T-helper 22 cell (primary cell): ENCODE results near the gene DRAXIN.

ENCODE experiments used
- DNase-seq: peaks from one replicate; pipeline ENCODE4 v3.0.0-alpha.2; 2020; ENCODE audit warnings: low read depth

DRAXIN gene

DNA sequence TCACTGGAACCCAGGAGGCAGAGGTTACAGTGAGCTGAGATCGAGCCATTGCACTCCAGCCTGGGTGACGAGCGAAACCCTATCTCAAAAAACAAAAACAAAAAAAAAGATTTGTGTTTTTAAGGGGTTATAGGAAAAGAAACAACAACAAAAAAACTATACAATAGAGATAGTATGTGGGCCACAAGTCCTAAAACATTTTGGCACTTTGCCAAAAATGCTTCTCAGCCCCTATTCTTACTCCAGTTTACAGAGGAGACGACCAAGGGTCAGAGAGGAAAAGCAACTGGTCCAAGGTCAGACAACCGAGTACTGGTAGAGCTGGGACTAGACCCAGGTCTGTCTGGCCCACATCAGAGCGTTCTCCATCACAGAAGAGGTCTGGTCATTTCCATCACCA, 33.9 kb upstream of the DRAXIN start:
- DNase-seq, result no peak

DNA sequence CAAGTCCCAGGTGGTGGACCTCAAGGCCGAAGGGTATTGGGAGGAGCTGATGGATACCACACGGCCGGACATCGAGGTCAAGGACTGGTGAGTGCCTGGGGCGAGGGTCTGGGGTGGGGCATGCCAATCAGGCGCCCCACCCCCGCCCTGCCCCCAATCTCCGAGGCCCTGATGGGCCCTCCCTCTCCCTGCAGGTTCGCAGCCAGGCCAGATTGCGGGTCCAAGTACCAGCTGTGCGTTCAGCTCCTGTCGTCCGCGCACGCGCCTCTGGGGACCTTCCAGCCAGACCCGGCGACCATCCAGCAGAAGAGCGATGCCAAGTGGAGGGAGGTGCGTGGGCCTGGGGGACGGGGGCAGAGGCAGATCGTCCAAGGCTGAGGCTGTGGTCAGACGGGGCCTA, 33.0 kb upstream of the DRAXIN start:
- no peak for DNase-seq

DNA sequence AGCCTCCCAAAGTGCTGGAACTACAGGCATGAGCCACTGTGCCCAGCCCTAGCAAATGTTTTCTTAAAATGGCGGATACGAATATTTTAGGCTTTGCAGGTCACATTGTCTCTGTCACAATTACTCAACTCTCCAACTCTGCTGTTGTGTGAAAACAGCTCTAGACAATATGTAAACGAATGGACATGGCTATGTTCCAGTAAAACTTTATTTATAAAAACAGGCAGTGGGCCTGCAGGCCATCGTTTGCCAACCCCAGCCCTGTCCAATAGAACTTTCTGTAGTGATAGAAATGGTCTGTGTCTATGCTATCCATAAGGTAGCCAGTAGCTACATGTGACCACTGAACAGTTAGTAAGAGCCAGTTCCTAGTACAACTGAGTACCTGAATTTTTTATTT, 31.8 kb upstream of the DRAXIN start:
- no peak for DNase-seq

DNA sequence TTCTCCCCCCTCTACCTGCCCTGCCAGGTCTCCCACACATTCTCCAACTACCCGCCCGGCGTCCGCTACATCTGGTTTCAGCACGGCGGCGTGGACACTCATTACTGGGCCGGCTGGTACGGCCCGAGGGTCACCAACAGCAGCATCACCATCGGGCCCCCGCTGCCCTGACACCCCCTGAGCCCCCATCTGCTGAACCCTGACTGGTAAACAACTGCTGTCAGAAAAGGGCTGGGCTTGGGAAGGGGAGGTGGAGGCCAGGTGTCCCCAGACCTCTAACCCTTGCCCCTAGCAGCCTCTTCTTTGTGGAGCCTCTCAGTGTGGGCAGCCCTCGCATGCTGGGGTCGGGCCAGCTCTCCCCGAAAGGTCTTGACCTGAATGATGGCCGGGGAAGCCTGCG, 30.4 kb upstream of the DRAXIN start:
- no peak for DNase-seq

DNA sequence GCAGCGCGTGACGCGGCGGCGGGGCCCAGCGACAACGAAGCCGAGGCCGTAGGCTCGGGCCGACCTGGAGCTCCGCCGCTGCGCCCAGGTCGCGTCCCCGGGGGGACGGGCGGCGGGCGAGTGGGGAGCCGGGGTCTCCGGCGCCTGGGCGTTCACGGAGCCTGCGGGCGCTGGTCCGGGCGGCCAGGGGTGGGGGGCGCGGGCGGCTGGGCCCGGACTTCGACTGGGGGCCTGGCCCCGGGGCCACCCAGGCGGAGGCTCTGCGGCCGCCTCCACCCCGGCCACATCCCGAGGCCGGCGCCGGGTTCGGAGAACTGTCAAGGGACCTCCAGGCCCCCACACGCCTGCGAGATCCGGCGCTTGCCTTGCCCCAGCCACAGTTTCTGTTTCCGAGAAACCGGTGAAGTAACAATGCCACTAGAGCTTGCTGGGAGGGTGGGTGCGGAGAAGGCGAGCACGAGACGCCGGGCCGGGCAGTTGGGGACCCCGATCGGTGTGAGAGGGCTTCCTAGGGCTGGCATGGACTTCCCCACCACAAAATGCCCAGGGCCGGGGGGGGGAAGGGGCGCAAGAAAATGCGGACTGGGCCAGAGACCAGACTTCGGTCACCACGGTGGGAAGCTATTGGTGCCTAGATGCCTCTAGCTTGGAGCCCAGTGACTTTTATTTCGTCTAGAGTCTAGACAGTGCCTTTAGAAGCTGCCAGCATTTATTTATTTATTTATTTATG, 27.0 kb upstream of the DRAXIN start:
- no peak for DNase-seq

DNA sequence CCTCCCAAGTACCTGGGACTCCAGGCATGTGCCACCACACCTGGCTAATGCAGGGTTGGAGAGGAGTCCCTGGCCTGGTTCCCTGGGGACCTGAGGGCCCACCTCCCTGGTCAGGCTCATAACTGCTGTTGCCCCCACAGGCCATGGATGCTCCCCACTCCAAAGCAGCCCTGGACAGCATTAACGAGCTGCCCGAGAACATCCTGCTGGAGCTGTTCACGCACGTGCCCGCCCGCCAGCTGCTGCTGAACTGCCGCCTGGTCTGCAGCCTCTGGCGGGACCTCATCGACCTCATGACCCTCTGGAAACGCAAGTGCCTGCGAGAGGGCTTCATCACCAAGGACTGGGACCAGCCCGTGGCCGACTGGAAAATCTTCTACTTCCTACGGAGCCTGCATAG, 23.0 kb upstream of the DRAXIN start:
- no peak for DNase-seq

DNA sequence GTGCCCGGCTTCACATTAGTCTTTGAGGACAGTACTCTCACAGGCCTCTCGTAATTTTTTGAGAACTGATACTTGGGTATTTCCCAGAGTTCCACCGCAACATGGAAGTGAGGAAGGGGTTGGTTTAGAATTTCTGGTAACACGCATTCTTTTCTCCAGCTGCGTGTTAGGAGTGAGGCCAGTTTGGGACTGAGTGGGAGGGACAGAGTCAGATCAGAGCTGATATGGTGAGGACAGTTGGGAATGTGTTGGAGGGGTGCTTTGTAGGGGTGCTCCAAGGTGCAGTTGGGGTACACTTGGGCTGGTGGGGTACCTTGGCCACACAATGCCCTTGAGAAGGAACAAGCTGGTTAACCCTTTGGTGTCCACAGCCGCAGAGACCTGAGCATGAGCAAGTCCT, 20.8 kb upstream of the DRAXIN start:
- DNase-seq, result no peak

DNA sequence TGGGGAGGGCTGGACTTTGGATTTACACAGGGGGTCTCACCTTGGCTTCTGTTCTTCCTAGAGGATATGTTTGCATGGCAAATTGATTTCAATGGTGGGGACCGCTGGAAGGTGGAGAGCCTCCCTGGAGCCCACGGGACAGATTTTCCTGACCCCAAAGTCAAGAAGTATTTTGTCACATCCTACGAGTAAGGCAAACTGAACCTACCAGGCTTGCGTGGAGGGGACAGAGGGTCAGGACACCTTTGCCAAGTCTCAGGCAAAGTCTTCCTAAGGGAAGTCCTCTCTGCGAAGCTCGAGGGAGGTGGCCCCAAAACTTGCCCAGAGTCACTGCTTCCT, 20.3 kb upstream of the DRAXIN start:
- DNase-seq, result no peak

DNA sequence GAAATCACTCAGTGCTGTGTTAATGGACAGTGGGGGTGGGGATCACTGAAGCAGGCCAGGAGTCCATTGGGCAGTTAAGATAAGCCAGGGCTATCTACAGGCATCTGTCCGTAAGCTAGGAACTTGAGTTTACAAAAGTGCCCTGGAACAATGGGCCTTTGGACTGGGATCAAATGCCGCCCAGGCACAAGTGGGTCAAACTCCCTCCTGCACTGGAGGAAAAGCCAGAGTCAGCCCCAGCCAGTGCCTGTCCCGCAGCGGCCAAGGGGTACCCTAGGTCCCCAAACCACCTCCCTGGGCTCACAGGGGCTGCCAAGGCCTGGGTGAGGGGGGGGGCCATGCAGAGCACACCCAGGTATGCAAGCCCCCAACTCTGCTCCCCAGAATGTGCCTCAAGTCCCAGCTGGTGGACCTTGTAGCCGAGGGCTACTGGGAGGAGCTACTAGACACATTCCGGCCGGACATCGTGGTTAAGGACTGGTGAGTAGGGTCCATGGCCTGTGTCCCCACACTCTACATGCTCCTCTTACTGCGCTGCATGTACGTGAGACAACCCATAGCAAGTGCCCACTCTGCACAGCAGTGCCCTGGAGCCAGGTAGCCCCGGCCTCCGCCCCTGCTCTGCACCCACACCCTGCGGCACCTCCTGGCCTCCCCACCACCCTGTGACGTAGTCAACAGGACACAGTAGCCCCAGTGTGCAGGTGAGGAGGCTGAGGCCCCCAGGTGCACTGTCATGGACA, 19.8 kb upstream of the DRAXIN start:
- no peak for DNase-seq

DNA sequence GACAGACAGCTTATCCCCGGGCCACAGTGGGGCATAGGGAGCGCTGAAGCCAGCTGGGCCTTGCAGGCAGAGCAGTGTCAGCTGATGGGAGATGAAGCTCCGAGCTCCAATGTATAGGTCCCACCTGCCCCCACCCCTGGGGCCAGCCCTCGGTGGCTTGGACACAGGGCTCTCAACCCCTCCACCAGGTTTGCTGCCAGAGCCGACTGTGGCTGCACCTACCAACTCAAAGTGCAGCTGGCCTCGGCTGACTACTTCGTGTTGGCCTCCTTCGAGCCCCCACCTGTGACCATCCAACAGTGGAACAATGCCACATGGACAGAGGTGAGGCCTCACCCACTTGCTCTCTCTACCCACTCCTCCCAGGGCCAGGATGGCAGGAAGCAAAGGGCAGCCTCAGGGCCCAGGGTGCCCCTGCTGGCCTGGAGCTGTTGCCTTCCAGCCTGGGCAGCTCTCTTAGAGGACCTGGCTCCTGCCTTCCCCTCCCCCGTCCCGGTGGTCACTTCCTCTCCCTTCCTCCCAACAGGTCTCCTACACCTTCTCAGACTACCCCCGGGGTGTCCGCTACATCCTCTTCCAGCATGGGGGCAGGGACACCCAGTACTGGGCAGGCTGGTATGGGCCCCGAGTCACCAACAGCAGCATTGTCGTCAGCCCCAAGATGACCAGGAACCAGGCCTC, 18.3 kb upstream of the DRAXIN start:
- DNase-seq, result no peak

DNA sequence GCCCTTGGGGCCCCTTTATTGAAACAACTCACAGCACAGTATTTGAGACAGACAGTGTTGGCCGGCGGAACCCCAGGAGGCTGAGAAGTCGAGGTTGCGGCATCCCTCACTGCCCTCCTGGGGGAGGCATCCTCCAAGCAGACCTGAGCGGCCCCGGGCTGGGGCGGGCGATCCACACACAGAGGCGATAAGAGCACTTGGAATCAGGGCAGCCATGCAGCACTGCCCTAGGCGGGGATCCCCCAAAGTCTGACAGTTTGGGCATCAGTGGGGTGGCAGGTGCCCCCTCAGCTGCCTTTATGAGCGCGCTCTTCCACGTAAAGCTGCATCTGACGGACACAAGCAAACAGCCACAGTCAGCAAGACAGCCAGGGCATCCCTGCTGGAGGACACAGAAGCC, 17.0 kb upstream of the DRAXIN start:
- no peak for DNase-seq

DNA sequence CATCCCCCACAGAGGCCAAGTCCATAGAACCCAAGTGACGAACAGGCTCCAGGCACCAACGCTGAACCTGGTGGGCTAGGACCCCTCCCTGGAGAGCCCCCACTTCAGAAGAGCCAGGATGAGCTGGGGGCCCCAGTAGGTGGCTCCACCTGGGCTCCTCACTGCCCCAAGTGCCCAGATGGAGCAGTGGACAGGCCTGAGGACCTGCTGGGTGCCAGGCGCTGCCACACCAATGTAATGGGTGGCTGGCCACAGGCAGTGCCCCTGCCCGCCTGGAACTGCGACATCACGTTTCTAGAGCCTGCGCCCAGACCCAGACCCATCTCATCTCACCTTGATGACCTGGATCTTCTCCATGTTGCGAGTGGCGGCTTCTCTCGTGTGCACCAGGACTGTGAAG, 16.2 kb upstream of the DRAXIN start:
- no peak for DNase-seq

DNA sequence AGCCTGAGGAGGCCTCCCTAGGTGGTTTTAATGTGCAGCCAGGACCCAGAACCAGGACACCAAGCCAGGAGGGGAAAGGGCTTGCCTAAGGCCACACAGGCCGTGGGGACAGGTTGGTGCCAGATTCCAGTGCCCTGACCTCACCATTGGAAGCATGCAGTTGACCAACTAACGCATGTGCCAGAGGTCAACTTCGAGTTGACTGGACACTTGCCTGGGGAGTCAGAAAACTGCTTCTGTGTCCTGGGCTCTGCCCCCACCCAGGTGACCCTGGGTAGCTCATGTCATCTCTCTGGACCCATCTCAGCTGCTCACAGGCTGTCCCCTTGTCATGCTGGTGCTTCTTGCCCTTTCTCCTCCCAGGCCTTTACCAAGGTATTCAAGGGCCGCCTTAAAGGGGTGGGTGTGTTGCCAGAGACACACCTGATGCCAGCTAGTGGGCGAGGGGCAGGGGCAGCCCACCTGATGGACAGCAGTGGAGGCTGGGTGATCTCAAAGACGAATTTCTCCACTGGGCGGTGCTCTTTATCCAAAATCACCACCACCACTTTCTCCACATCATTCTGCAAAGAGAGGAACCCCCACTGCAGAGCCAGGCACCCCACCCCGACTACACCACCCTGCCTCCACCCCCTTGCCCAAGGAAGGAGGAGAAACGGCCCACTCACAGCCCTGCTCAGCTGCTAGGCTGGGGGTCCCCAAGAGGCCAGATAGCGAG, 15.0 kb upstream of the DRAXIN start:
- DNase-seq, result no peak

DNA sequence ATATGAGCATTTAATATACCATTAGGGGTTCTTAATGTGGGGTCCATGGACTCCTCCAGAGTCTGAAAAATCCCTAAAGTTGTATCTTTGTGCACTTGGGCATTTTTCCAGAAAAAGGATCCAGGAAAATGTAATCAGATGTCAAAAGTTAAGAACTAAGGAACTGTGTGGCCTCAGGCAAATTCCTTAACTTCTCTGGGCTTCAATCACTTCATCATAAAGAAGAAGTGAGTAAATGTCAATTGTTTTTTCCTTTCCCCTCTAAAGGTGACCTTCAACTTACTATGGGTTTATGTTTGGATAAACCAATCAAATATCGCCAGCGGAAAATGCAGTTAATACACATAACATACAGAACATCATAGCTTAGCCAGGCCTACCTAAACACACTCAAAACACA, 13.1 kb upstream of the DRAXIN start:
- DNase-seq, result no peak

DNA sequence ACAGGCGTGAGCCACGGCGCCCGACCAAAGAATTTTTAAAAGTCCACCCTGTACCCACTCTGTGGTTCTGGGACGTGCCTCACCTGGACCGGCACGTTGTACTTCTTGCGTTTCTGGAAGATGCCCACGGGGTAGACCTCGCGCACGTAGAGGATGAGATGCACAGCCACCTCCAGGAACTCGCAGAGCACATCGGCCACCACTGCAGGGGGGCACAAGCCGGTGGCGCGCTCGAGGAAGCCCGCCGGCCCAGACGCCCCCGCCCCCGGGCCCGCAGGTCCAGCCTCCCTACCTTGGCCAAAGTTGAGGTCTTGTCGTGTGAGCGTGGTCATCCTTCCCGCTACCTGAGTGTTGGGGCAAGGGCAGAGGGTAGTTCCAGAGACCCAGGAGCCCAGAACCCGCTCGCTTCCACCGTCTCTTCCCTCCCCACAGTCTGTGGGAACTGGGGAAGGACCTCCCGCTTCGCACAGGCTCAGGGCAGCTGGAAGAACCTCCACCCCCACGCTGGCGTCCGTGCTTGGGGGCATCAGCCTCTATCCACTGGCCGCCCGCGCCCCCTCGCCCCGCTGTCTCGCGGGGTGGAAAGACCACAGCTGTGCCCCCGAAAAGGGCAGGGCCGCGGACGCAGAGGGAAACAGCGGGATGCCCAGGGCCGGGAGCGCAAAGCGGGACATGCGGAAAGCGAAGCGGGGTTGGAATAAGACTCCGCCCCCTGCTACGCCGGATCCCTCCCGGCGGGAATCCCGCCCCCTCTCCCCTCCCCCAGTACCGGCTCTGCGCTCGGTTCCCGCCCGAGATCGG, 11.0 kb upstream of the DRAXIN start:
- DNase-seq, result no peak

DNA sequence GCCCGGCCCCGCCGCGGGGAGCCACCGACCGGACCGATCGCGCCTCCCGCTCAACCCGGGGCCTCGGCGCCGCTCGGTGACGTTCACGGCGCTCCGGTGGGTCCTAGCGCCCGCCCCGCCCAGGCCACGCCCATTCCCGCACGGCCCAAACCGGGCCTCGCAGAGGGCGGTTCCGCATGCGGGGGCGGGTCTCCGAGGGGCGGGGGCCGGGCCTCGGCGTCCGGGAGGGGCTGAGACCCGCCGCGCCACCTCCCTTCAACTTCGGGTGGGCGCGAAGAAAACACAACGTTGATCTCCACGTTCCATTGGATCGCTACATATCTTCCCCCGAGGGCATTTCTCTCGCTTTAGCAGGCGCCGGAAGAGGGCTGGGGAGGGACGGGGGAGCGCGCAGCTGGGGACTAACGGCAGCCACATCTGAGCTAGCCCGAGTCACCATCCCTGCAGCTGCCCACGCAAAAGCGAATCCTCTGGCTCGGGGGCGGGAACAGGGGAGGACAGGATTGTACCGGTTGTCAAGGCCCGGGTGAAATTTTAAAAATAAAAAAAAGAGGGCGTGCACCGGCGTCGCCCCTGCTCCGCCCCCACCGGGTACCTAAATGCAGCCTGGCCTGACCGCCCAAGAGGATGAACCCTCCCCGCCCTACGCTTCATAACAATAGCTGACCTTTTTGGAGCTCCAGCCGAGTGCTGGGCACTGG, 10.3 kb upstream of the DRAXIN start, which contains the start of gene MAD2L2:
MAD2L2 (minus strand) TSS at position 78 of the 701 bp plus-strand sequence. CDS start 547 bp downstream, outside the sequence.
- peak; percentile 86 for DNase-seq

DNA sequence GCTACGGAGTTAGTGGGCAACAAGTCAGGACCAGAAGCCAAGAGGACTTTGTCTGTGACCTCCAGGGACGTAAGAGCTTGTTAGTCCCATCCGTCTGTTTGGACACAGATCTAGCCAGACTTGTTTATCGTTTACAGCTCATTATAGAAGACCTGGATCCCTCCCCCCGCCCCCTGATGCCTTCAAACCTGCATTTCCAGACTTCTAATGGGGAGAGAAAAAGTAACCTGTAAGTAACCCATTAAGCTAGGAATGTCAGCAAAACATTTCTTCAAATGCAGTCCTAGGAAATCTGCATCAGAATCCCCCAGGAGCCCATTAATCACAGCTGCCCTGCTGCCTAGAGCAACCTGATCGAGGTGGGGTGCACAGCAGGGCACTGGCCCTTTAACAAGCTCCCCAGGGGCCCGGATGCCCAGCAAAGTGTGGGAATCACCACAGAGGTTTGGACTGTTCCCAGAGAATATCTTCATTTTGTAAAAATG, 9.2 kb upstream of the DRAXIN start:
- DNase-seq, result no peak

DNA sequence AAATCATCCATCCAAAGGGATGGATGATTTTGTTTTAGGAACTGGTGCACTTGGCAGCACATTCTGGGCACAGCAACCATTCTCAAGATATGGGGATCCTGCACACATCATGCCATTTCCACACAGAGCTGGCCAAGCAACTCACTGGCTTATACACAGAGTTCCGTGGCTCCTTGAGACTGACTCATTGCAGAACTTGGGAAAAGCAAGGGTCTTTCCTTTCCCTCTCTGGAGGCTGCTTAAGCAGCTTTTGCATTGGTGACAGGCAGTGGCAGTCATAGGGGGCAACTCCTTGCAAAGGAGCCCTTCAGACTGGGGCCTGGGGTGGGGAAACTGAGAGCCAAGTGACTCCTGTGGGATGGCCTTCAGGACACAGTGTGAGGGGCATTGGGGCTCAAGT, 8.7 kb upstream of the DRAXIN start:
- DNase-seq, result no peak

DNA sequence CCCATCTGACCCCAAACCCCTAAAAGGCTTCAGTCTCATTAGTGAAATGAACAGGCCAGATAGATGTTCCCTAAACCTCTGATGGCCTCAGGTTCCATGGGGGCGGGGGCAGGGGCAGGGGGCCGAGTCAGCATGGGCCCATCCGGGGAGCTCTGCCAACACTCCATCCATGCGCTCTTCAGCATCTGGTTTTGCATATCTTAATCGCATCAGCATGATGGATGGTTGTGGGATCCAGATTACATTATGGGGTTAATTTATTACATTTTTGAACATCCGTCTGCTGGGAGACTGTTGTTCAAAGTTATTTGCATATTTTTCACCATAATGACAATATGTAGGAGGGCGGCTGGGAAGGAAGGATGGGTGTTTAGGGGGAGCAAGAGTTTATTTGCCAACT, 7.4 kb upstream of the DRAXIN start:
- DNase-seq, result no peak

DNA sequence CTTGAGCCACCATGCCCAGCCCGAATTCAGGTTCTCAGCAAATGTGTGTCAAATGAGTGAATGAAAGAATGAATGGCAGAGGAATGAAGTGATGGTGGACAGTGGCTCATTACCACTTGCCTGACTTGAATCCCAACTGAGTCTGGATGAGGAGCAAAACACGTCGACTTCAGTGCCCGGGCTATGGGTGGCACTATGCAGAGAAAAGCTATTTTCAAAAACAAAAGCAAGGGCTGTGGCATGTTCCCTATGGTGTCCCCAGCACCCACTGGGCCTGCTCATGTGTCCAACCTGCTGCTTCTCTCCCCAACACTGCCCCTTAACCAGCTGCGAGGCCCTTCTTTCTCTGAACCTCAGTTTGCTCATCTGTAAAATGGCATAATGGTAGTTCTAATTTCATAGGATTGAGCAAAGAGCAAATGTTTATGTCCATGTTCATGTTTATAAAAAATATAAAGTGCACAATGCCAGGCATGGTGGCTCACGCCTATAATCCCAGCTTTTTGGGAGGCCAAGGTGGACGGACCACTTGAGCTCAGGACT, 6.2 kb upstream of the DRAXIN start:
- DNase-seq, result no peak

DNA sequence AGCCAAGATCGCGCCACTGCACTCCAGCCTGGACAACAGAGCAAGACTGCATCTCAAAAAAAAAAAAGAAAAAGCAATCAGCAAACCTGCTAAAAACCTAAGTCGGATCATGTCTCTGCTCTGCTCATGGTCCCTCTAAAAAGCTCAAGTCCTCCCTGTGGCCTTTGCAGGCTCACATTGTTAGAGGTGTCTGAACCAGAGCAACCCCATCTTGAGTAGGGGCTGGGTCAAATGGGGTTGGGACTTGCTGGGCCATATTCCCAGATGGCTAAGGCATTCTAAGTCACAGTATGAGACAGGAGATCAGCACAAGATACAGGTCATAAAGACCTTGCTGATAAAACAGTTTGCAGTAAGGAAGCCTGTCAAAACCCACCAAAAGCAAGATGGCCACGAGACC, 3.0 kb upstream of the DRAXIN start:
- no peak for DNase-seq
